GM18861 (cell line): ENCODE data around the gene GUK1.

ENCODE experiments used
- ATAC-seq: cut with Tn5 transposase; IDR thresholded peaks from one replicate; pipeline ENCODE4 v1.9.1; 2021; ENCODE audit not compliant: unreplicated experiment

GUK1 gene, protein sequence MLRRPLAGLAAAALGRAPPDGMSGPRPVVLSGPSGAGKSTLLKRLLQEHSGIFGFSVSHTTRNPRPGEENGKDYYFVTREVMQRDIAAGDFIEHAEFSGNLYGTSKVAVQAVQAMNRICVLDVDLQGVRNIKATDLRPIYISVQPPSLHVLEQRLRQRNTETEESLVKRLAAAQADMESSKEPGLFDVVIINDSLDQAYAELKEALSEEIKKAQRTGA

DNA sequence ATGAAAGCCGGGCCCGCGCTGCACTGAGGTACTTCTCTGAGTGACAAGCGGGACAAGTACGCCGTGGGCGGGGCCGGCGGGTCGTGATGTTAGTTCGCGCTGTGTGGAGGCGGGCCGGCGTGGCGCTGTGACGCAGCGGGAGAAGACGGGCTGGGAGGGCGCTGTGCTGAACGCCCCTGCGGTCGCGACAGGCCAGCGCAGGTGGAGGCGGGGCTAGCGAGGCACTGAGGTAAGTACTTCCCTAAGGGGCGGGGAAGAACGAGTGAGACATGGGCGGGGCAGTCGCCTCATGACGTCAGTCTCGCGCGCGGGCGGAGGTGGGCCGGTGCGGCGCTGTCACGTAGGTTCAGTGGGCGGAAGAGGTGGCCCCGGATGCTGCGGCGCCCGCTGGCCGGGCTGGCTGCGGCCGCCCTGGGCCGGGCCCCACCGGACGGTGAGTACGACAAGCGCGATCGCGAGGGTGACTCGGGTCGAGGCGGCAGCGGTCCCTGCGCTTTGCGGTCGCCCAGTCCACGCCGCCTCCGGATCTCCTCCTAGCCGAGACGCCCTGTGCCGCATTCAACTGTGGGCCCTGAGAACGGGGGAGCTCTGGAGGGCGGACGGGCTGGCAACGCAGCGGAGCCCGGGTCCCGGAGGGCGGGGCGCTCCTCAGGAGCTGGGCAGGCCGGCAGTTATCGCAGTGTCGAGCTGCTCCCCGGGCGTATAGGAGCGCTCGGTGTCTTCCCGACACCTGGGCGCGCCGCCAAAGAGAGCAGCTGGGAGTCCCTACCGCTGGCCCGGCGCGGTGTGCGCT, at the start of gene GUK1:
TSS of gene GUK1 (plus strand) at position 349 of the 793 bp plus-strand sequence. CDS start at position 373, 24 bp downstream.
- ATAC-seq, result peak; percentile 86

DNA sequence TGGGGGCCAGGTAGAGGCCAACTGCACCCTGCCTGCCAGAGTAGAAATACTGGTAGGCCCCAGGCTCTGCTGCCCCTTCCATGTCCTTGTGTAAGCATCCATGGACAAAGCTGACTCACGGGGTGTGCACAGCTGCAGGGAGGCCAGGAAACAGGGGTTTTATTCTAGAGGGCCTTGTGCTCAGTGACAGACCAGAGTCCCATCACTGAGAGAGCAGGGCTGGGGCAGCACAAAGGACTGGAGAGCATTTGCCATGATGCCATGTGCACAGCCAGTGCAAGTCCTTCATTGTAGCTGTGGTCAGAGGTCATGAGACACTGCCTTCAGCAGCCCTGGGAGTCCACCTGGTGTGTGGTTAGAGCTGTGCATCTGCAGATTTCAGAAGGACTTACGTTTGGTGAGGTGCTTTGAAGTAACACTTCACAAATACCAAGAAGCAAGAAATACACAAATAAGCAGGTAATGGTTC, 49.4 kb upstream of the GUK1 start:
- peak; percentile 37 for ATAC-seq

DNA sequence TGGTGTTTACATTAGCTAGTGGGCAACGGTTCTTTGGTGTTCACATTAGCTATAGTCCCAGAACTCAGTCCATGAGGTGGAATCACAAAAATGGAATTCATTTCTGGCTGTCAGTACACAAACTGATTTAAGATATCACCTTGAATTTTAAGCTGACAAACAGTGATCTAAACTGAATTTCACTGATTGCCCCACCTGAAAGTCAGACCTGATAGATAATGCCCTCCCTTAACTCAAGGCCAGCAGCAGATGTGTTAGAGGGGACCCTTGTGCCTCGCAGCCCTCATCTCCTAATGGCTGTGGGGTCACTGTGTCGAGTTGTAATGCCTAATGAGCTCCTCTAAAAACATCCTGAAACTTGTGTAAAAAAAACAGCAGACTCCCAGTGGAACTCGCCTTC, 49.0 kb upstream of the GUK1 start:
- ATAC-seq, result no peak

- ATAC-seq, result no peak
These were observed 47.6 kb upstream of the GUK1 start for GRCh38 chr1:228092342-228093049.

- ATAC-seq, result no peak
These were observed 46.8 kb upstream of the GUK1 start for GRCh38 chr1:228093050-228093906.

- no peak for ATAC-seq
These were observed 45.6 kb upstream of the GUK1 start for GRCh38 chr1:228094432-228095016.

- no peak for ATAC-seq
These were observed 44.9 kb upstream of the GUK1 start for GRCh38 chr1:228095161-228095560.

- no peak for ATAC-seq
These were observed 44.1 kb upstream of the GUK1 start for GRCh38 chr1:228095938-228096337.

- ATAC-seq, result no peak
These were observed 43.4 kb upstream of the GUK1 start for GRCh38 chr1:228096416-228097332.

GRCh38 chr1:228097333-228098081, 42.6 kb upstream of the GUK1 start:
- no peak for ATAC-seq

DNA sequence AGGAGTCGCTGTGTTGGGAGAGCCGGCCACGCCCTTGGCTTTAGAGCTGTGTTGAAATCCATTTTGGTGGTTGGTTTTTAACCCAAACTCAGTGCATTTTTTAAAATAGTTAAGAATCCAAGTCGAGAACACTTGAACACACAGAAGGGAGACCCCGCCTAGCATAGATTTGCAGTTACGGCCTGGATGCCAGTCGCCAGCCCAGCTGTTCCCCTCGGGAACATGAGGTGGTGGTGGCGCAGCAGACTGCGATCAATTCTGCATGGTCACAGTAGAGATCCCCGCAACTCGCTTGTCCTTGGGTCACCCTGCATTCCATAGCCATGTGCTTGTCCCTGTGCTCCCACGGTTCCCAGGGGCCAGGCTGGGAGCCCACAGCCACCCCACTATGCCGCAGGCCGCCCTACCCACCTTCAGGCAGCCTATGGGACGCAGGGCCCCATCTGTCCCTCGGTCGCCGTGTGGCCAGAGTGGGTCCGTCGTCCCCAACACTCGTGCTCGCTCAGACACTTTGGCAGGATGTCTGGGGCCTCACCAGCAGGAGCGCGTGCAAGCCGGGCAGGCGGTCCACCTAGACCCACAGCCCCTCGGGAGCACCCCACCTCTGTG, 41.7 kb upstream of the GUK1 start:
- ATAC-seq, result no peak

DNA sequence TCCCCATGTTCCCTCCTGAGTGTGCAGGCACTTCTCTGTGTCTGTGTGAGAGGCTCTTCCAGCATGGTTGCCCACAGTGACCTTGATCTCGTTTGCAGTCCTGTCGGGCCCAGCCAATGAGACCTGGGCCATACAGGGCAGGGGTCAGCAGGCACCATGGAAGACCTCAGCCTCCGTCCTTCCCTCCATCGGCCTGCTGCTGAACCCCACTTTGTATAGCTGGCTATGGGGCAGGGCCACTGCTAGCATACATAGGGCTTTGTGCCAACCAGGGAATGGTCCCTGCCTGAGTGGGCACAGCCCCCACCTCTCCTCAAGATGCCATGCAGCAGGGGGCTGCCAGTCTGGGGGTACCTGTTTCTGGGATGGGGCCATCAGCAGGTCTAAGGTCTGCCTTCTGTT, 40.7 kb upstream of the GUK1 start:
- ATAC-seq, result no peak

DNA sequence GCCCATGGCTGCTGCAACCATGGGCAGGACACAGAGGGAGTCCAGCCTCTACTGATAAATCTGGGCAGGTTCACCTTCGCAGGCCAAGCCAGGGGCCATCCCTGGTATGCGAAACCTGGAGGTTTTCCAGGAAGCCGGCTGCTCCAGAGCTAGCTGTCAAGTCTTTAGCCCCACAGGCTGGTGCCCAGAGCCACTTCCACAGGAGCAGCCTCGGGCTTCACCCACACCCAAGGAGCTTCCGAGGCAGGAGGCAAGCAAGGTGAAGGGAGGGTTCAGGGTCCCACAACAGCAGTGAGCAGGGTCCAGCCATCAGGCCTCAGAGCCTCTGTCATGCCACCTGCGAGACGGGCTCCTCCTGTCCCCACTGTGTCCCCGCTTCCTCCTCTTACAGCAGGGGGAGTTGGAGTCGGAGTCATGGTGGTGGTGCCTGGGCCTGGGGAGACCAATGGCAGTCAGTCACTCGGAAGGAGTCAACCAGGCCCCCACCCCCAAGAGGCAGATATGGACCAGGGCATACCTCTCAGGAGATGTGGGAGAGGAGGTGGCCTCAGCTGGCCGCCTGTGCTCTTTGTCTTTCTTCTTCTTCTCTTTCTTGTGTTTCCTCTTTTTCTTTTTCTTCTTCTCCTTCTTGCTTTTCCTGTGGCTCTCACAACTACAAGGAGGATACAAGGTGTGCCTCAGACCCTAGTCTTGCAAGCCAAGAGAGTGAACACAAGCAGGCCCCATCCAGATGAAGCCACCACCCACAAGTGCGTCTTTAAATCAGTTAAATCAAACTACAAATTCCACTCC, 39.1 kb upstream of the GUK1 start:
- no peak for ATAC-seq

DNA sequence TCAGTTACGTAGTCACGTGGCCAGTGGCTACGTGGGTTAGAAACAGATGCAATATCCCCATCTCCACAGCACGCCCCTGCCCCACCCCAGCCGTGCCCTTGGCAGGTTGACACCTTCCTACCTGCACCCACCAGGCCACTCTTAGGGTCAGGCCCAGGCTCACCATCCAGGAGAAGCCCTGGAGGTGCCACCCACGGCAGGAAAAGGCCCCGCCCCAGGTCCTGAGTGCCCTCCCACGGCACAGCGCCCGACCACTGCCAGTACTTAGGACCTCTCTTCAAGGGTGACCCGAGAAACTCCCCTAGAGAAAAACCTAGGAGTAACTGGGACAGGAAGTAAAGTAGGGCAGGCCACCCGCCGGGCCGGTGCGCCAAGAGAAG, 38.5 kb upstream of the GUK1 start:
- no peak for ATAC-seq

- ATAC-seq, result no peak
These were observed 37.9 kb upstream of the GUK1 start for GRCh38 chr1:228101994-228102790.

DNA sequence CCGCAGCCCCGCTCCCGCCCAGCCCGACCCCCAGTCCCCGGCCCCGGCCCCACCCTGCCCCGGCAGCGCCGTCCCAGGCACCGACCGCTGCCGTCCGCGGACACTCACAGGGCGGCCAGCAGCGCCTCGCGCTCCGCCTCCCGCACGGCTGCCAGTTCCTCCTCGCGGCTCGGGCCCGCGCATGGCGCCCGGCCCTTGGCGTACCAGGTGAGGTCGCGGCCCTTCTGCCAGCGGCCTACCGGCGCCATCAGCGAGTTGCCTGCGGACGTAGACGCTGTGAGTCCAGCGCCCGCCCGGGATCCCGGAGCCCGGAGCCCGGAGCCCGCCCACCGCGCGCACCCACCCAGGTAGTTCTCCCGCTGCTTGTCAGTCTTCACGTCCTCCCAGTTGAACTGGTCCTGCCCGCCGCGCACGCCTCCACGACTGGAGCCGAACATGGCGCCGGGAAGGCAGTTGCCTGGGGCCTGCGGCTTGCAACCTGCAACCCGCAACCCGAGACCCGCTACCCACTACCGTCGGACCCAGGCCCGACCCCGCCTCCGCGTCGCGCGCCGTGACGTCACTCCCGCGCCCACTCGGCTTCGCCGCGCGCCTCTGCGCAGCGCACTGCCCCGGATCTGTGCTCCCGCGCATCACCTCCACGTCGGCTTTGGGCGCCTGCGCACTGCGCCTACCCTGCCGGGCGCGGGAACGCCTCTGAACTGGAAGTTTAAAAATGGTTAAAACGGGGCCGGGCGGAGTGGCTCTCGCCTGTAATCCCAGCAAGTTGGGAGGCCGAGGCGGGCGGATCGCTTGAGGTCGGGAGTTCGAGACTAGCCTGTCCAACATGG, 37.1 kb upstream of the GUK1 start, which contains the start of gene C1orf35:
TSS of gene C1orf35 (minus strand) at position 535 of the 830 bp plus-strand sequence. CDS start at position 437, 98 bp downstream.
- ATAC-seq, result peak; percentile 70
